HG02623 (cell line): ENCODE measurements around the gene ENTPD1.
"Not testable (repeated sequence)": the region's sequence is repeated elsewhere in the genome, so short reads cannot be mapped to it uniquely, and the experiment has no call there.

Experiments
- ATAC-seq: cut with Tn5 transposase; IDR thresholded peaks from one replicate; pipeline ENCODE4 v1.9.1; 2021; ENCODE audit warnings: moderate library complexity; ENCODE audit not compliant: unreplicated experiment

ENTPD1 gene

DNA sequence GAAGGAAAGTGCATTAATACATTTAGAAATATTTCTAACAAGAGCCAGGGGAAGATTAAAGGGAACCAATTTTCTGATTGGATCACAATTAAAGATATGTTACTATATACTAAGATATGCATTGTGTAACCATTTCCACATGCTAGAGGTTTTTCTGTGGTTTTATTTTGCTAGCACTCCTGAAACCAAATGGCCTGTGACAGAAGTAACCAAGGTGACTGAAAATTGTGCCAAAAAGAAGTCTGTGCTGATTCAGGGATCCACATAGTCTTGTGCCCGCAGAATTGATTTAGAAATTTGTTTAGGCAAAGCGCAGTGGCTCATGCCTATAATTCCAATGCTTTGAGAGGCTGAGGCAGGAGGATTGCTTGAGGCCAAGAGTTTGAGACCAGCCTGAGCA, 153.6 kb downstream of the ENTPD1 start:
- no peak for ATAC-seq

DNA sequence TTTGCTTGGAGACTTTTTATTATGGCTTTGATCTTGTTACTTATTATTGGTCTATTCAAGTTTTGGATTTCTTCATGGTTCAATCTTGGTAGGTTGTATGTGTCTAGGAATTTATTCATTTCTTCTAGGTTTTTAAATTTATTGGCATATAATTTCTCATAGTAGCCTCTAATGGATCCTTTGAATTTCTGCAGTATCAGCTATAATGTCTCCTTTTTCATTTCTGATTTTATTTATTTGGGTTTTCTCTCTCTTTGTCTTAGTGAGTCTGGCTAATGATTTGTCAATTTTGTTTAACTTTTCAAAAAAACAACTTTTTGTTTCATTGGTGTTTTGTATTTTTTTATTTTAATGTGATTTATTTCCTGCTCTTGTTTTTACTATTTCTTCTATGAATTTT, 160.1 kb downstream of the ENTPD1 start:
- not testable (repeated sequence) for ATAC-seq
